Stimulated activated CD4-positive, alpha-beta T cell treated with anti-CD3 and anti-CD28 coated beads, TNF-alpha, amount 100 ng/mL, for 1 hour (primary cell): ENCODE data around the gene MYCN.
"Not testable (repeated sequence)": the region's sequence is repeated elsewhere in the genome, so short reads cannot be mapped to it uniquely, and the experiment has no call there.

Source experiments
- DNase-seq, 3 donors: peaks; one replicate each; pipeline ENCODE4 v3.0.0-alpha.2; 2020; ENCODE audit warnings: low read depth in 3 of 3, low spot score in 1 of 3

MYCN gene

DNA sequence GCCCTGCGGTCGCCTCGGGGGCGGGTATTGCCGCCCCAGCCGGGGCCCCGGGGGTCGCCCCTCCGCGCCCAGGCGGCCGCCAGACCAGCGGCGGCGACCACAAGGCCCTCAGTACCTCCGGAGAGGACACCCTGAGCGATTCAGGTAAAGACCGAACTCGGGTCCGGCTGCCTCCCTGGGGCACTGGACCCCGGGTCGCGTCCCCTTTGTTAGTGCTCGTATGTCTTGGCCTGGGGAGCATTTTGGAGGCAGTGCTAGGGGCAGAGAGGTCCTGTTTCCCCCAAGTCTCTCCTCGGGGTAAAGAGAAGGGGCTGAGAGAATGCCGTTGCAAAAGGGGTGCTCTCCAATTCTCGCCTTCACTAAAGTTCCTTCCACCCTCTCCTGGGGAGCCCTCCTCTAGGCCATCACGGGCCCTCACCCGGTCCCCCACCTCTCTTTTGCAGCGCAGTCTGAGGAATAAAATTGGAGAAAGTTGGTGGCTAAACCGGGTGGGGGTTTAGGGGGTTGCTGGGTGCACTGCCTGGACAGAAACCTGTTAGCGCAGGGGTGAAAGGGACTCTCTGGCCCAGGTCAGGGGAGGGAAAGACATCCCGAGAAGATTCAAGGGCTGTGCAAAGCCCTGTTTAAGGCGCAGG lies 2.5 kb downstream of the MYCN start:
- DNase-seq = no peak

DNA sequence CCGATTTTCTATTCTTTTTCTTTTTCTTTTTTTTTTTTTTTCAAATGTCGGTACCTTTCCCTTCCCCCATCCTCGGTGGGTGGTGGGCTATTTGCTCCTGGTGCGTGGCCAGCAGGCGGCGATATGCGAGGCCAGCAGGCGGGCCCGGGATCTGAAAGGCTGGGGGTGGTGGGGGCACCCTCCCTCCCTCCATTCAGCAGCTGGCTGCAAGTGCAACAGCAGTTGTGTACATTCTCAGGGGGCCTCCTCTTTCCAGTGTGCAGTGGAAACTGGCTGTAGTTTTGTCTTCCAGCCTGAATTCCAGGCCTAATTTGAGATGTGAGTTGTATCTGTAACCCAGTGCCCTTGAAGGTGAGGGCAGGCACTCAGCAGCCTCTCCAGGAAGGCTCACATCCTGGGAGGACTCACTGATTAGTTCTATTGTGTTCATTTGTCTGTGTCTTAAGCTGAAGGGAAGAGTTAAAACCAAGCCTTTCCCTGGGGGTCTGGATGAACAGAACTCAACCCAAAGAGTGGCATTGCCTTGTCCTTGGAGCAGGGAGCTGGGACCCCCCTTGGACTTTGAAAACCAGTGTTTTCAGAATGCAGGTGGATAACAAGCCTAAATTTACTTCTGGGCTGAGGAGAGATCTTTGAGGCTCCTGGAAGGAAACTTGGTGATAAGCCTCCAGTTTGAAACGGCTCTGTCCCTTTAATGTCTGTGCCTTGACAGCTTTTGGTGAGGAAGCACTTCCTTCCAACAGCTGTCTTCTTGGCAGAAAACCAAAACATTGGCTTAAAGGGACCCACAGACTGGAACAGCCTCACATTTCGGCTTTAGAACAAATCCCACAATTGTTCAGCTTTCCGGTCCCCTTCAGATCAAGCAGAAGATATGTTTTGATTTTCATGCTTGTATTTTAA lies 3.3 kb downstream of the MYCN start:
- no peak for DNase-seq

DNA sequence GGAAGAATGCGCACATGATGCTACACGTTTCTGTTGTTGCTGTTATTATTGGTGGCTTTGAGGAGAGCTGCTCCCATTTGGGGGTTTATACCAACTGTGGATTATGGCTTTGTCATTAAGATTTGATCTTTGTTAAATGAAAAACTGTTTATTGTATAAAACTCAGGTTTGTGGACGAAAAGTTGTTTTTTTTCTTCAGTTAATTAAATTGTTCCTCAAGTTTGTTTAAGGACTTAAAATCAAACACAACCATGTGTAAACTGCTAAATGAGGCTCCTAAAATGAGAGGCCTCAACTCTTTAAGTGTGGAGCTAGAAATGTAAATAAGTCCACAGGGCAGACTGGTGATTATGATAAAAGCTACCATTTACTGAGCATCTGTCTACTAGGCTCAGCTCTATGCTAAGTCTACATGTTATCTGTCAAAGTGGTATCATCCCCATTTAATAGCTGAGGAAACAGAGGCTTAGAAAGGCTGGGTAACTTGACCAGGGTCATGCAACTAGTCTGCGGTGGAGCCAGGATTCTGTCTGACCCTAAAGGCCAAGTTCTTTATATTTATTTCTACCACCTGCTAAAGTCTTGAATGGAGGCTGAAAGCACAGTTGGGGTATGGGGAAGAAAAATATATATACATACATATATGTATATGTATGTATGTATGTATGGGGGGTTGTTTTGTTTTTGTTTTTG lies 4.1 kb downstream of the MYCN start:
- no peak for DNase-seq

GRCh38 chr2:15945909-15946705 lies 5.8 kb downstream of the MYCN start:
- no peak for DNase-seq

GRCh38 chr2:15946983-15947382 lies 6.6 kb downstream of the MYCN start:
- no peak for DNase-seq

DNA sequence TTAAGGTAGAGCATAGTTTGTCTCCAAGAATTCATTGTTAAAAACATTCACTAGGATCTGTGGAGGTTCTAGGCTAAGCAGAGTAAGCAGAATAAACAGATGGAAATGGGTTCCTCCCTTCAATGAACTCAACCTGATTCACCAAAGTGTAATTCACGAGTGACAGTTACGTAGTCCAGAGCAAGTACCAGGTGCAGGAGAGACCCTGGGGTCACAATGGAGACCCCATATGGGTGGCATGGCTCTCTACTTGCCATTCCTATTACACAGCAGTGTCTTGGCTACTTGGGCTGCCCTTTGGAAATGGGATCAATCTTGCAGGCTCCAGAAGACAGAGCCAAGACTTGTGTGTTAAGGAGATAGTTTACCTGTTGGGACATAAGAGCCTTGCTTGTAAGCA lies 7.1 kb downstream of the MYCN start:
- no peak for DNase-seq

- no peak for DNase-seq
These were observed 8.3 kb downstream of the MYCN start for GRCh38 chr2:15948704-15948957.

GRCh38 chr2:15949126-15949525 lies 8.8 kb downstream of the MYCN start:
- DNase-seq = no peak

DNA sequence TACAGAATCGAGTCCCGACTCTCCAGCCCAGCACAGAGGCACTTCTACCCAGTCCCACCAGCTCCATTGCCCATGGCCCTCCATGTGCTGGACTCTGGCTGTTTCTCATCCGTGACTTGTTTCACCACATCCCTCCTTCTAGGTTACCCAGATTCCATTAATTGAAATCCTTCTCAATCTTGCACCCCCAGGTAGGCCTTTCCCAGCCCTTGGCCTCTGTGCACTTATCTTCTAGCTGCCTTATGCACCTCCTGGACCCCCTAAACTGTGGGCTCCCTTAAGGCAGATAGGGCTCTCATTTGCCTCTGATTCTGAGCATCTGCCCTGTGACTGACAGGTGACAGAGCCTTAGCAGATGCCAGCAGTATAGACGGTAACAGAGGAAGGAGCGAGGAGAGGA lies 9.2 kb downstream of the MYCN start:
- no peak for DNase-seq

- no peak for DNase-seq
These were observed 10.0 kb downstream of the MYCN start for GRCh38 chr2:15950088-15950952.

GRCh38 chr2:15951936-15952335 lies 11.6 kb downstream of the MYCN start:
- not testable (repeated sequence) for DNase-seq

DNA sequence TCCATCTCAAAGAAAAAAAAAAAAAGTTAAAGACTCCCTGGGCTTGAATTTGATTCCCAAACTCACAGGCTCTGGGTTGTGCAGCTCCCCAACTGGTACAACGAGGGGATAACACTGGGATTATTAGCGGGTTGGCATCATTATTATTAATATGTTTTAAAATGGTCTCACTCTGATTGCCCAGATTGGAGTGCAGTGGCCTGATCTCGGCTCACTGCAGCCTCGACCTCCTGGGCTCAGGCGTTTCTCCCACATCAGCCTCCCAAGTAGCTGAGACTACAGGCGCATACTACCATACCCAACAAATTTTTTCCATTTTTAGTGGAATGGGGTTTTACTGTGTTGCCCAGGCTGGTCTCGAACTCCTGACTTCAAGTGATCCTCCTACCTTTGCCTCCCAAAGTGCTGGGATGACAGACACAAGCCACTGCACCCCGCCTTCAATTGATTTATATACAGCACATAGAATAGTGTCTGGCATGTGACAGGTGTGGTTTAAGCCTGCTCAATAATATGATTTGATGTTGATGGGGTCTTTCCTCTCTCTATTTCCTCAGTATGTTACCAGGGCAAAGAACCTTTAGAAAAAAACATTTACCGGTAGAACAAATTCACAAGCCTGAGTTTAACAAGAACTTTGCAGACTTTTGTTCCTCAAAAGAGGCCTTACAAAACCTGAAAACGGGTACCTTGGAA lies 12.2 kb downstream of the MYCN start:
- no peak for DNase-seq

GRCh38 chr2:15953147-15953630 lies 12.8 kb downstream of the MYCN start:
- no peak for DNase-seq

- no peak for DNase-seq
These were observed 13.7 kb downstream of the MYCN start for GRCh38 chr2:15953891-15954680.

- DNase-seq = no peak
These were observed 14.4 kb downstream of the MYCN start for GRCh38 chr2:15954761-15955160.

DNA sequence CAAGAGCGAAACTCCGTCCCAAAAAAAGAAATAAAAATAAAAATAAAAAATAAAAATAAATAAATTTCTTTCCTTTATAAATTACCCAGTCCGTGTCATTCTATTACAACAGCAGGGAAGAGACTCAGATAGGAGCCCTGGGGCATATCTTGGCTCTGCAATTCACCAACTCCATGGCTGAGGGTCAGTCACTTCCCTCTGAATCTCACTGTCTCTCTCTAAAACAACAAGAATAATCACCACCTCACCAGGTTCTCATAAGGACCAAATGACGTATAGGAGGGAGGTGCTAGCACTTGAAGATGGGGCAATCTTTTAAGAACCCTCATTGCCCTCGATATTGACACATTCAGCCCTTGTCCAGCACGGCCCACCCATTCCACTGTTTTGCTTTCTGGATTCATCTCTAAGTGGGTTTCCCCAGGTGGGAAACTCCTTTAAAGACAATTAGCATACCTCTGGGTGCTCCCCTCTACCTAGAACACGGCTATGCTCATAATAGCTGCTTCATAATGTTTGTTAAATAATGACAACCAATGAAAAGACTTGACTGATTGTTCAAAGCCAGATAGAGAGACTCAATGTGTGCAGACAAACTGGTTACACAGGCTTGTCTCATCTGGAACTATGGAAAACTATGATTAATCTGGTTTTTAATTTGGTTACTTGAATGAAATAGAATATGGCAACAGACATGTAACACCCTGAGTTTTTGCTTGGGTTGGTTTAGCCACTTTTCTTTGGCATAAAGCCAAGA lies 15.1 kb downstream of the MYCN start:
- DNase-seq = no peak

- no peak for DNase-seq
These were observed 15.9 kb downstream of the MYCN start for GRCh38 chr2:15956230-15956629.
